LNCAP (cell line): ENCODE results near the gene C1orf105.

Experiments used
- TF ChIP-seq, protein P1 (sequence below): fragments of 450-650 bp; IDR thresholded peaks from 2 replicates; pipeline ENCODE4 v1.5.1; 2017; ENCODE audit warnings: mild to moderate bottlenecking

Gene C1orf105

DNA sequence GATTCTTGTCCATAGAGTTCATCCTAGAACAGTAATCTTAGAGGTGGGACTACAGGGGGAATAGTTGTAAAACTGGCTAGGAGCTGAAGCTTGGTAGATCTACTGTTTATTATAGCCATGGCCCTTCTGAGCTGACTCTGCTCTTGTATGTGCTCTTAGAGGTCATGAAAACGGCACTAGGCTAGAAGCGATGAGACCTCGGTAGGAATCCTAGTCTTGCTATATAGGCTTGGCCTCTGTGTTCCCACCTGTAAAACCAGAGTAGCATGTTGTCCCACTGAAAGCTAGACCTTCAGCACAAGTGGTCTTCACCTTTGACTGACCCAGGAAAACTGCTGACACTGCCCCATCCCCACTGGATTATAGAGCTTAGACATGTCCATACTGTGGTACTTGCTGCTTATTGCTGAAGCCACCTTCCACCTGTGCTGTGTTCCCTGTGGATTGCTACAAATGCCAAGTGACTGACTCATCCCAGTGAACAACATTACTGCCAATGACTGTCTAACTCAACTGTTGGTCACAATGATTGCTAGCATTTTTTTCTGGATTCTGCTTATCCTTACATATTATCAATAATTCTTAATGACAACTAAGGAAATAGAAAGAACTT, 46.4 kb downstream of the C1orf105 start:
- TF ChIP-seq, protein P1, sequence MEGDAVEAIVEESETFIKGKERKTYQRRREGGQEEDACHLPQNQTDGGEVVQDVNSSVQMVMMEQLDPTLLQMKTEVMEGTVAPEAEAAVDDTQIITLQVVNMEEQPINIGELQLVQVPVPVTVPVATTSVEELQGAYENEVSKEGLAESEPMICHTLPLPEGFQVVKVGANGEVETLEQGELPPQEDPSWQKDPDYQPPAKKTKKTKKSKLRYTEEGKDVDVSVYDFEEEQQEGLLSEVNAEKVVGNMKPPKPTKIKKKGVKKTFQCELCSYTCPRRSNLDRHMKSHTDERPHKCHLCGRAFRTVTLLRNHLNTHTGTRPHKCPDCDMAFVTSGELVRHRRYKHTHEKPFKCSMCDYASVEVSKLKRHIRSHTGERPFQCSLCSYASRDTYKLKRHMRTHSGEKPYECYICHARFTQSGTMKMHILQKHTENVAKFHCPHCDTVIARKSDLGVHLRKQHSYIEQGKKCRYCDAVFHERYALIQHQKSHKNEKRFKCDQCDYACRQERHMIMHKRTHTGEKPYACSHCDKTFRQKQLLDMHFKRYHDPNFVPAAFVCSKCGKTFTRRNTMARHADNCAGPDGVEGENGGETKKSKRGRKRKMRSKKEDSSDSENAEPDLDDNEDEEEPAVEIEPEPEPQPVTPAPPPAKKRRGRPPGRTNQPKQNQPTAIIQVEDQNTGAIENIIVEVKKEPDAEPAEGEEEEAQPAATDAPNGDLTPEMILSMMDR: no peak

GRCh38 chr1:172467446-172467845, 47.0 kb downstream of the C1orf105 start:
- TF ChIP-seq, protein P1: no peak

GRCh38 chr1:172468296-172468695, 47.8 kb downstream of the C1orf105 start:
- TF ChIP-seq, protein P1: no peak

- TF ChIP-seq, protein P1: no peak
Observed at GRCh38 chr1:172469717-172470116, 49.2 kb downstream of the C1orf105 start.

GRCh38 chr1:172470149-172470548, 49.7 kb downstream of the C1orf105 start:
- TF ChIP-seq, protein P1: no peak

GRCh38 chr1:172471666-172472065, 51.2 kb downstream of the C1orf105 start:
- TF ChIP-seq, protein P1: no peak

- TF ChIP-seq, protein P1: no peak
Observed at GRCh38 chr1:172472495-172472894, 52.0 kb downstream of the C1orf105 start.

DNA sequence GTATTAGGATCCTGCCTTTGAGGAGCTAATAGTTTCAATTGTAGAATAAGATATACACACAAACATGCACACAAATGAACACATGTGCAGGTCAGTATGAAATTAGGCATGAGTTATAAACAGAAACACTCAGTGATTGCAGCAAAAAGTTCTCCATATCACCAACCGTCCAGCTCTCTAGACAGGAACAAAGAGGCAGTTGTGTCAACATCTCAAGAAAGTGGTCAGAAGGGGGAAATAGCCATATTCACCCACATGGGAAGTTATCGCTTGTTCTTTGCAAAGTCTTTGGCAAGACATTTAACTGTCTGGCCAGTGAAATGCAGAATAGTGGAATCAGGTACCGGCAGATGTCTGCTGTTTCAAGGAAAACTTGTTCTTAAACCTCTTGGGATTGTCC, 52.8 kb downstream of the C1orf105 start:
- TF ChIP-seq, protein P1: no peak
